Pancreas (tissue), 10 donors: ENCODE results near the gene DIP2A. TPM values are rescaled to one million over a fixed set of nuclear protein-coding genes. Genes with fewer than 3 reads are reported as not detected.

Experiments used
- ATAC-seq, 4 donors: fragments of 200-7000 bp; cut with Tn5 transposase; one replicate each; pipeline versions ENCODE4 v1.8.0 to v1.9.1; 2020; ENCODE audit warnings: mild to moderate bottlenecking in 4 of 4, moderate library complexity in 4 of 4
- DNase-seq, 6 donors: peaks; one replicate each; pipeline ENCODE4 v3.0.0-alpha.2; 2020
- FAIRE-seq: peaks from 2 replicates; lab custom pipeline; 2012; peaks lifted over from hg19 to GRCh38; lab: Jason Lieb, UNC
- H3K27ac ChIP-seq, 4 donors: fragments of 200-600 bp; sonication (generic); 1 replicate in 3 of 4; 2 replicates in 1 of 4; pipeline versions ENCODE4 v1.5.0 to v1.8.0; 2020
- H3K27me3 ChIP-seq, 4 donors: fragments of 200-600 bp; one replicate each; pipeline ENCODE4 v1.8.0; 2021
- H3K36me3 ChIP-seq, 3 donors: fragments of 200-600 bp; sonication (generic) in 1 of 3; one replicate each; pipeline versions ENCODE4 v1.5.0 to v1.8.0; 2020 to 2021
- H3K4me1 ChIP-seq, 3 donors: fragments of 200-600 bp; one replicate each; pipeline ENCODE4 v1.8.0; 2021
- H3K4me3 ChIP-seq, 4 donors: fragments of 200-600 bp; sonication (generic) in 2 of 4; one replicate each; pipeline versions ENCODE4 v1.5.0 to v1.8.0; 2020 to 2021
- H3K9me3 ChIP-seq, 4 donors: fragments of 200-600 bp; one replicate each; pipeline ENCODE4 v1.8.0; 2021
- CTCF ChIP-seq, 4 donors: fragments of 200-600 bp; sonication (generic) in 3 of 4; IDR thresholded peaks; one replicate each; pipeline versions ENCODE4 v1.5.0 to v1.8.0; 2021; ENCODE audit warnings: antibody characterized with exemption in 4 of 4
- WGBS, 2 donors: extraction: QIAGEN DNeasy Blood & Tissue Kit; methylation state at CpG; one replicate each; pipeline ENCODE4 v1.1.7; 2013; 5-methylcytosine and 5-hydroxymethylcytosine counted together
- intact Hi-C, 3 donors: fragments of 100-400 bp; cut with DNase I; formaldehyde crosslinking; loops; one replicate each; pipeline versions ENCODE4 v1.11.1 to v1.14.2; 2022
- polyA plus RNA-seq, 2 donors: library from polyadenylated mRNA; stranded (reverse); fragments of 200-250 nt; gene quantifications; one replicate each; pipeline ENCODE4 v1.2.3, GENCODE V29; 2013
- total RNA-seq, 6 donors: library from RNA; stranded (reverse); fragmentation: NEBNext Ultra II Directional in 4 of 6; extraction: Animal tissue kit (Norgen Biotek cat#: 25700) in 4 of 6; gene quantifications; one replicate each; pipeline versions ENCODE4 v1.2.1 to v1.2.4, GENCODE V29; 2021 to 2023
- donor health status: healthy with polysubstance abuse.
- donor health status: DM: no; HTN: no; CAD: no; lungs with moderate emphysema.
- donor health status: DM: no; HTN: no; CAD: no.
- donor health status: control.
- donor health status: control.
- donor health status: Bipolar disorder and iron deficiency.
- donor health status: DM: yes; HTN: yes; CAD: no.
- donor health status: DM: no; HTN: no; CAD: no.
- donor health status: DM: no; HTN: no; CAD: no.
- donor health status: DM: yes; HTN: yes; CAD: no.

DIP2A gene
- total and polyA plus RNA-seq, 8 donors, result 12.1 to 28.7 (median 18.4) TPM

- 92 to 95% methylated on average over 23 of the region's 23 CpGs for WGBS, 2 donors
- Histone ChIP-seq H3K9me3 (no peaks in the 10 kb centered on the region), H3K4me1 (no peaks in the 10 kb centered on the region), H3K36me3 (peaks cover 0 to 19% (median 10%) of the 10 kb centered on the region in 3 donors), H3K4me3 (no peak overlapping the region), H3K27ac (no peak overlapping the region), H3K27me3 (no peaks in the 10 kb centered on the region)
- intact Hi-C loops, result no loop called here
- FAIRE-seq (no peak), DNase-seq (no peak), ATAC-seq (no peak)
- no peak for TF ChIP-seq CTCF (IDR thresholded peaks at IDR 0.05)
Observed at GRCh38 chr21:46425571-46425970, 33.1 kb upstream of the DIP2A start.

GRCh38 chr21:46426313-46427046 lies 32.2 kb upstream of the DIP2A start:
- no peak overlapping the region for H3K27ac ChIP-seq
- H3K9me3 ChIP-seq, result no peaks in the 10 kb centered on the region
- no peaks in the 10 kb centered on the region for H3K27me3 ChIP-seq
- no peak for TF ChIP-seq CTCF (IDR thresholded peaks at IDR 0.05)
- intact Hi-C loops, result no loop called here
- ATAC-seq (no peak), FAIRE-seq (no peak), DNase-seq (no peak)
- H3K36me3 ChIP-seq, result peaks cover 0 to 23% (median 11%) of the 10 kb centered on the region in 3 donors
- 94 to 97% methylated on average over 22 of the region's 22 CpGs for WGBS, 2 donors
- no peaks in the 10 kb centered on the region for H3K4me1 ChIP-seq
- no peak overlapping the region for H3K4me3 ChIP-seq

GRCh38 chr21:46427516-46427915 lies 31.2 kb upstream of the DIP2A start:
- no peaks in the 10 kb centered on the region for H3K9me3 ChIP-seq
- intact Hi-C loops, result no loop called here
- ATAC-seq (no peak), FAIRE-seq (no peak), DNase-seq (no peak)
- no peaks in the 10 kb centered on the region for H3K4me1 ChIP-seq
- H3K36me3 ChIP-seq, result peaks cover 0 to 32% (median 11%) of the 10 kb centered on the region in 3 donors
- no peak for TF ChIP-seq CTCF (IDR thresholded peaks at IDR 0.05)
- 90 to 95% methylated on average over 14 of the region's 14 CpGs for WGBS, 2 donors
- H3K27me3 ChIP-seq, result no peaks in the 10 kb centered on the region
- no peak overlapping the region for H3K4me3 ChIP-seq
- H3K27ac ChIP-seq, result no peak overlapping the region

- intact Hi-C loops, result no loop called here
- ATAC-seq, result no peak
- Histone ChIP-seq H3K9me3 (no peaks in the 10 kb centered on the region), H3K4me3 (no peak overlapping the region), H3K27ac (no peak overlapping the region), H3K36me3 (peaks cover 0 to 32% (median 11%) of the 10 kb centered on the region in 3 donors), H3K4me1 (no peaks in the 10 kb centered on the region), H3K27me3 (no peaks in the 10 kb centered on the region)
- WGBS, 2 donors, result 90 to 97% methylated on average over 23 of the region's 23 CpGs
- FAIRE-seq, result no peak
- DNase-seq, result no peak
- no peak for TF ChIP-seq CTCF (IDR thresholded peaks at IDR 0.05)
Observed at GRCh38 chr21:46428286-46428685, 30.4 kb upstream of the DIP2A start.
